NB4 (cell line): ENCODE results near the gene FSTL4.

Experiments
- POLR2A ChIP-seq: IDR thresholded peaks from 2 replicates; pipeline ENCODE4 v1.6.1; 2011; ENCODE audit warnings: mild to moderate bottlenecking; ENCODE audit not compliant: insufficient read length; ENCODE audit errors: extremely low read depth
- TF ChIP-seq, protein P1 (sequence below): IDR thresholded peaks from one replicate; pipeline ENCODE4 v1.5.1; 2012; ENCODE audit warnings: low read depth, low read length

DNA sequence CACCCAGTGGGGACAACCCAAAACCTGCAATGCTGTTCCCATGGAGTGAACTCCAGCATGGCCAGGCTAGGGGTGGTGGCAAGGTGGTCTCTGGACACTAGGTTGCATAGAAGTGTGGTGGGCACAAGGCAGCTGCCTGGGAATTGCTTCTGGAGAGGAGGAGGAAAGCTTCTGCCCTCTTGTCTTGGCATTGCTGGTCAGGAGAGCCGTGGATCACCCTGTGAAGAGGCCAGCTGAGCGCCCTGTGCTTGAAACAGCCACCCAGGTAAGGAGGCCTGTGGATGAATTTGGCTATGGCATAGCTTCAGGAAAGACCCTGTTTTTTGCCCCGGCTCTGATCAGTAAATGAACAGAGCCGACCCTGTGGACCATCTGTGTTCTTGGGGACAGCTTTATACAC lies 287.4 kb downstream of the FSTL4 start:
- TF ChIP-seq, protein P1, sequence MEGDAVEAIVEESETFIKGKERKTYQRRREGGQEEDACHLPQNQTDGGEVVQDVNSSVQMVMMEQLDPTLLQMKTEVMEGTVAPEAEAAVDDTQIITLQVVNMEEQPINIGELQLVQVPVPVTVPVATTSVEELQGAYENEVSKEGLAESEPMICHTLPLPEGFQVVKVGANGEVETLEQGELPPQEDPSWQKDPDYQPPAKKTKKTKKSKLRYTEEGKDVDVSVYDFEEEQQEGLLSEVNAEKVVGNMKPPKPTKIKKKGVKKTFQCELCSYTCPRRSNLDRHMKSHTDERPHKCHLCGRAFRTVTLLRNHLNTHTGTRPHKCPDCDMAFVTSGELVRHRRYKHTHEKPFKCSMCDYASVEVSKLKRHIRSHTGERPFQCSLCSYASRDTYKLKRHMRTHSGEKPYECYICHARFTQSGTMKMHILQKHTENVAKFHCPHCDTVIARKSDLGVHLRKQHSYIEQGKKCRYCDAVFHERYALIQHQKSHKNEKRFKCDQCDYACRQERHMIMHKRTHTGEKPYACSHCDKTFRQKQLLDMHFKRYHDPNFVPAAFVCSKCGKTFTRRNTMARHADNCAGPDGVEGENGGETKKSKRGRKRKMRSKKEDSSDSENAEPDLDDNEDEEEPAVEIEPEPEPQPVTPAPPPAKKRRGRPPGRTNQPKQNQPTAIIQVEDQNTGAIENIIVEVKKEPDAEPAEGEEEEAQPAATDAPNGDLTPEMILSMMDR = no peak
- no peak for TF ChIP-seq POLR2A
